Nephron (organoid): ENCODE results near the gene TAT.

Experiments
- H3K27ac Mint-ChIP-seq, 3 experiments: 2 replicates each; pipeline ENCODE4 v1.8.0; 2020; ENCODE audit warnings: mixed read lengths in 3 of 3, mild to moderate bottlenecking in 2 of 3, moderate library complexity in 1 of 3
- H3K27me3 Mint-ChIP-seq: 2 replicates; pipeline ENCODE4 v1.8.0; 2021; ENCODE audit warnings: low read depth, mild to moderate bottlenecking, moderate library complexity, mixed read lengths
- H3K36me3 Mint-ChIP-seq: 2 replicates; pipeline ENCODE4 v1.8.0; 2020; ENCODE audit warnings: low read depth, mixed read lengths
- H3K4me1 Mint-ChIP-seq: 2 replicates; pipeline ENCODE4 v1.8.0; 2020; ENCODE audit warnings: mixed read lengths
- H3K4me3 Mint-ChIP-seq, 3 experiments: 2 replicates each; pipeline ENCODE4 v1.8.0; 2020; ENCODE audit warnings: mild to moderate bottlenecking in 3 of 3, mixed read lengths in 3 of 3, moderate library complexity in 2 of 3
- H3K9me3 Mint-ChIP-seq: 2 replicates; pipeline ENCODE4 v1.8.0; 2020; ENCODE audit warnings: mixed read lengths
- CTCF ChIP-seq, 3 experiments: fragments of 200-600 bp; sonication (generic); IDR thresholded peaks; one replicate each; pipeline ENCODE4 v1.5.0; 2021; ENCODE audit warnings: antibody characterized with exemption in 3 of 3; ENCODE audit not compliant: unreplicated experiment in 3 of 3

Gene TAT

GRCh38 chr16:71524566-71525553 is 52.0 kb downstream of the TAT start:
- no peaks in the 10 kb centered on the region for H3K9me3 Mint-ChIP-seq
- H3K4me3 Mint-ChIP-seq, result no peak overlapping the region
- no peak overlapping the region for H3K27ac Mint-ChIP-seq
- no peaks in the 10 kb centered on the region for H3K36me3 Mint-ChIP-seq
- no peak for TF ChIP-seq CTCF (IDR thresholded peaks at IDR 0.05; ENCODE audit: unreplicated experiment in 3 of 3)
- peaks cover 14% of the 10 kb centered on the region for H3K27me3 Mint-ChIP-seq
- H3K4me1 Mint-ChIP-seq, result peaks cover 21% of the 10 kb centered on the region

DNA sequence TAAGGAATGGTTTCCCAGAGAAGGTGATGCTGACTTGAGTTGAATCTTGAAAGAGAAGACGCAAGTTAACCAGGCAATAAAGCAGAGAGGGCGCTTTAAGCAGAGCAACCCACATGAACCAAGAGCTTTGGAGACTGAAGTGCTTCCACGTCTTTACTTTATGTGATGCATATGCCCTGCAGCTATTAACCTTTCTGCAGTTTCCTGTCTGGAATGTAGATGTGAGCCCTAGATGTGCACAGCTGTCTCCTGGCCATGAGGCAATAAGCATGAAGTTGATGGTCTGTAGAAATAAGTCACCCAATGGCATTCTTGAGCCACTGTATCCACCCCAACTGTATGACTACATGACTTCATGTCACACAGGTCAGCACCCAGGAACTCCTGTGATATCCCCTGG is 56.3 kb downstream of the TAT start:
- H3K4me1 Mint-ChIP-seq, result peaks cover 11% of the 10 kb centered on the region
- no peak for TF ChIP-seq CTCF (IDR thresholded peaks at IDR 0.05; ENCODE audit: unreplicated experiment in 3 of 3)
- no peak overlapping the region for H3K27ac Mint-ChIP-seq
- H3K4me3 Mint-ChIP-seq, result no peak overlapping the region
- H3K36me3 Mint-ChIP-seq, result no peaks in the 10 kb centered on the region
- H3K9me3 Mint-ChIP-seq, result no peaks in the 10 kb centered on the region
- peaks cover 4% of the 10 kb centered on the region for H3K27me3 Mint-ChIP-seq
